Uterus (tissue), 2 donors: ENCODE data around the gene SH2B2.
"Not testable (repeated sequence)": the region's sequence is repeated elsewhere in the genome, so short reads cannot be mapped to it uniquely, and the experiment has no call there.

Experiments
- POLR2A ChIP-seq, 2 donors: fragments of 450-650 bp; IDR thresholded peaks; one replicate each; pipeline ENCODE4 v1.6.1; 2016; ENCODE audit warnings: antibody characterized with exemption in 2 of 2, mild to moderate bottlenecking in 1 of 2, moderate library complexity in 1 of 2
- TF ChIP-seq, protein P1 (sequence below), 4 experiments: fragments of 200-600 bp in 2 of 4; fragments of 450-650 bp in 2 of 4; sonication (generic) in 2 of 4; IDR thresholded peaks; one replicate each; pipeline ENCODE4 v1.5.1; 2016 to 2019; ENCODE audit warnings: antibody characterized with exemption in 4 of 4, mild to moderate bottlenecking in 2 of 4, moderate library complexity in 1 of 4

DNA sequence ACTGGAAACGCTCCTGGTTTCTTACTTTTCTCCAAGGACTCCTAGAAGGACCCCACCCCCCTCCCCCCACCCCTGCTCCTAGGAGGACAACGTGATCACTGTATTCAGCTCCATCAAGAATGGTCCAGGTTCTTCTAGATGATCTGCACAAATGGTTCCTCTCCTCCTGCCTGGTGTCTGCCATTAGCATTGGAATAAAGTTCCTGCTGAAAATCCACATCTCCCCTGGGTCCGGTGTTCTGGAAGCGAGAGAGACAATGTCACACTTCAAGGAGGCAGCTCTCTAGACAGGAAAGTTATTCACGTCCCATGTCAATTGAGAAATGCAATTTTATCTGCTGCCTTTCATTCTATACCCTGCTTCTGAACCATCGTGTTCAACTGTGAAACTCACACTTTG is 60.3 kb downstream of the SH2B2 start:
- TF ChIP-seq, protein P1, sequence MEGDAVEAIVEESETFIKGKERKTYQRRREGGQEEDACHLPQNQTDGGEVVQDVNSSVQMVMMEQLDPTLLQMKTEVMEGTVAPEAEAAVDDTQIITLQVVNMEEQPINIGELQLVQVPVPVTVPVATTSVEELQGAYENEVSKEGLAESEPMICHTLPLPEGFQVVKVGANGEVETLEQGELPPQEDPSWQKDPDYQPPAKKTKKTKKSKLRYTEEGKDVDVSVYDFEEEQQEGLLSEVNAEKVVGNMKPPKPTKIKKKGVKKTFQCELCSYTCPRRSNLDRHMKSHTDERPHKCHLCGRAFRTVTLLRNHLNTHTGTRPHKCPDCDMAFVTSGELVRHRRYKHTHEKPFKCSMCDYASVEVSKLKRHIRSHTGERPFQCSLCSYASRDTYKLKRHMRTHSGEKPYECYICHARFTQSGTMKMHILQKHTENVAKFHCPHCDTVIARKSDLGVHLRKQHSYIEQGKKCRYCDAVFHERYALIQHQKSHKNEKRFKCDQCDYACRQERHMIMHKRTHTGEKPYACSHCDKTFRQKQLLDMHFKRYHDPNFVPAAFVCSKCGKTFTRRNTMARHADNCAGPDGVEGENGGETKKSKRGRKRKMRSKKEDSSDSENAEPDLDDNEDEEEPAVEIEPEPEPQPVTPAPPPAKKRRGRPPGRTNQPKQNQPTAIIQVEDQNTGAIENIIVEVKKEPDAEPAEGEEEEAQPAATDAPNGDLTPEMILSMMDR (IDR thresholded peaks at IDR 0.05): not testable (repeated sequence)
- TF ChIP-seq POLR2A (IDR thresholded peaks at IDR 0.05): not testable (repeated sequence)
